ENCODE measurements around the gene NEURL3. TPM values are rescaled to one million over a fixed set of nuclear protein-coding genes. Genes with fewer than 3 reads are reported as not detected.

NEURL3 gene
- total RNA-seq, 1 experiment from 2014 or later = 4.2 TPM

GRCh38 chr2:96534701-96535181 lies 29.6 kb upstream of the NEURL3 start:
- CTCF ChIA-PET = no interaction called here
- no peak overlapping the region for H3K27ac Mint-ChIP-seq (ENCODE audit: unreplicated experiment)
- H3K4me3 Mint-ChIP-seq (ENCODE audit: unreplicated experiment) = no peak overlapping the region
- no peaks in the 10 kb centered on the region for H3K9me3 Mint-ChIP-seq (ENCODE audit: unreplicated experiment)
- Histone ChIP-seq H3K4me3 (ENCODE audit: low read depth, low read length) (no peak overlapping the region), H3K27me3 (replicated peaks; ENCODE audit: control insufficient read depth, insufficient read depth, low read length) (no peaks in the 10 kb centered on the region), H3K9me3 (no peaks in the 10 kb centered on the region), H3K4me1 (peaks cover 7% of the 10 kb centered on the region), H3K36me3 (ENCODE audit: control insufficient read depth, insufficient read depth, low read length) (no peaks in the 10 kb centered on the region)
- DNase-seq = no peak
- BruUV-seq (replicated peaks) = no TSS peak
- H3K4me1 Mint-ChIP-seq (ENCODE audit: low read depth, unreplicated experiment) = peaks cover 5% of the 10 kb centered on the region
- TF ChIP-seq, protein P1, sequence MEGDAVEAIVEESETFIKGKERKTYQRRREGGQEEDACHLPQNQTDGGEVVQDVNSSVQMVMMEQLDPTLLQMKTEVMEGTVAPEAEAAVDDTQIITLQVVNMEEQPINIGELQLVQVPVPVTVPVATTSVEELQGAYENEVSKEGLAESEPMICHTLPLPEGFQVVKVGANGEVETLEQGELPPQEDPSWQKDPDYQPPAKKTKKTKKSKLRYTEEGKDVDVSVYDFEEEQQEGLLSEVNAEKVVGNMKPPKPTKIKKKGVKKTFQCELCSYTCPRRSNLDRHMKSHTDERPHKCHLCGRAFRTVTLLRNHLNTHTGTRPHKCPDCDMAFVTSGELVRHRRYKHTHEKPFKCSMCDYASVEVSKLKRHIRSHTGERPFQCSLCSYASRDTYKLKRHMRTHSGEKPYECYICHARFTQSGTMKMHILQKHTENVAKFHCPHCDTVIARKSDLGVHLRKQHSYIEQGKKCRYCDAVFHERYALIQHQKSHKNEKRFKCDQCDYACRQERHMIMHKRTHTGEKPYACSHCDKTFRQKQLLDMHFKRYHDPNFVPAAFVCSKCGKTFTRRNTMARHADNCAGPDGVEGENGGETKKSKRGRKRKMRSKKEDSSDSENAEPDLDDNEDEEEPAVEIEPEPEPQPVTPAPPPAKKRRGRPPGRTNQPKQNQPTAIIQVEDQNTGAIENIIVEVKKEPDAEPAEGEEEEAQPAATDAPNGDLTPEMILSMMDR (IDR thresholded peaks at IDR 0.05; ENCODE audit: insufficient read depth in 1 of 2, low read depth in 1 of 2, low read length in 1 of 2, severe bottlenecking in 1 of 2, unreplicated experiment in 1 of 2) = no peak
- no peaks in the 10 kb centered on the region for H3K36me3 Mint-ChIP-seq (ENCODE audit: insufficient read depth, unreplicated experiment)
- POLR2A ChIA-PET = no interaction called here
- intact Hi-C loops (cut with micrococcal nuclease; ENCODE audit: unreplicated experiment) = no loop called here
- no peaks in the 10 kb centered on the region for H3K27me3 Mint-ChIP-seq (ENCODE audit: insufficient read depth, unreplicated experiment)

DNA sequence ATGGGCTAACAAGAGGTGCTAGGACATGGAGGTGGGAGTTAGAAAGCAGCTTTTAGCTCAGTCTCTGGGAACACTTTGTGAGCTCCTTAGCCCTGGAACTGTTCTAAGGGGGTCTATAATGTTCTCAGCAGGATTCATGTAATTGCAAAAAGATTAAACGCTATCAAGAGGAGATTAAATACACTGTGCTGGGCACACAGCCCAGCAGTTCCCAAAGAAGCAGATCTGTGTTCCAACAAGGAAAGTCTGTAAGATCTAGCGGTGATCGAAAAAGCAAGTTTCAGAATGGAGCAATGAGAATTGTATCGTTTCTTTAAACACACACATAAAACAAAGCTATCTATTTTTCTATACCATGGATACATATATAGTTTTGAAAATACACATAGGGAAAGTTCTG lies 29.0 kb upstream of the NEURL3 start:
- no TSS peak for BruUV-seq (replicated peaks)
- Histone ChIP-seq H3K27me3 (replicated peaks; ENCODE audit: control insufficient read depth, insufficient read depth, low read length) (no peaks in the 10 kb centered on the region), H3K36me3 (ENCODE audit: control insufficient read depth, insufficient read depth, low read length) (no peaks in the 10 kb centered on the region), H3K4me1 (peaks cover 7% of the 10 kb centered on the region), H3K9me3 (no peaks in the 10 kb centered on the region), H3K4me3 (ENCODE audit: low read depth, low read length) (no peak overlapping the region)
- TF ChIP-seq, protein P1 (IDR thresholded peaks at IDR 0.05; ENCODE audit: insufficient read depth in 1 of 2, low read depth in 1 of 2, low read length in 1 of 2, severe bottlenecking in 1 of 2, unreplicated experiment in 1 of 2) = no peak
- DNase-seq = no peak
- no peaks in the 10 kb centered on the region for H3K9me3 Mint-ChIP-seq (ENCODE audit: unreplicated experiment)
- ChIA-PET CTCF (no interaction called here), POLR2A (no interaction called here)
- H3K36me3 Mint-ChIP-seq (ENCODE audit: insufficient read depth, unreplicated experiment) = no peaks in the 10 kb centered on the region
- no peak overlapping the region for H3K4me3 Mint-ChIP-seq (ENCODE audit: unreplicated experiment)
- intact Hi-C loops (cut with micrococcal nuclease; ENCODE audit: unreplicated experiment) = no loop called here
- no peaks in the 10 kb centered on the region for H3K27me3 Mint-ChIP-seq (ENCODE audit: insufficient read depth, unreplicated experiment)
- H3K4me1 Mint-ChIP-seq (ENCODE audit: low read depth, unreplicated experiment) = peaks cover 5% of the 10 kb centered on the region
- H3K27ac Mint-ChIP-seq (ENCODE audit: unreplicated experiment) = no peak overlapping the region

GRCh38 chr2:96533292-96534073 lies 28.3 kb upstream of the NEURL3 start:
- no peaks in the 10 kb centered on the region for H3K27me3 Mint-ChIP-seq (ENCODE audit: insufficient read depth, unreplicated experiment)
- H3K9me3 Mint-ChIP-seq (ENCODE audit: unreplicated experiment) = no peaks in the 10 kb centered on the region
- H3K36me3 Mint-ChIP-seq (ENCODE audit: insufficient read depth, unreplicated experiment) = no peaks in the 10 kb centered on the region
- BruUV-seq (replicated peaks) = no TSS peak
- ChIA-PET POLR2A (no interaction called here), CTCF (no interaction called here)
- H3K4me1 Mint-ChIP-seq (ENCODE audit: low read depth, unreplicated experiment) = peaks cover 5% of the 10 kb centered on the region
- TF ChIP-seq, protein P1 (IDR thresholded peaks at IDR 0.05; ENCODE audit: insufficient read depth in 1 of 2, low read depth in 1 of 2, low read length in 1 of 2, severe bottlenecking in 1 of 2, unreplicated experiment in 1 of 2) = no peak
- no peak overlapping the region for H3K27ac Mint-ChIP-seq (ENCODE audit: unreplicated experiment)
- Histone ChIP-seq H3K4me1 (peaks cover 7% of the 10 kb centered on the region), H3K4me3 (ENCODE audit: low read depth, low read length) (no peak overlapping the region), H3K36me3 (ENCODE audit: control insufficient read depth, insufficient read depth, low read length) (no peaks in the 10 kb centered on the region), H3K9me3 (no peaks in the 10 kb centered on the region), H3K27me3 (replicated peaks; ENCODE audit: control insufficient read depth, insufficient read depth, low read length) (no peaks in the 10 kb centered on the region)
- intact Hi-C loops (cut with micrococcal nuclease; ENCODE audit: unreplicated experiment) = no loop called here
- no peak overlapping the region for H3K4me3 Mint-ChIP-seq (ENCODE audit: unreplicated experiment)
- no peak for DNase-seq
